HepG2 (cell line): ENCODE data around the gene NOL12. TPM values are rescaled to one million over a fixed set of nuclear protein-coding genes. Genes with fewer than 3 reads are reported as not detected.

Experiments
- IKZF4 ChIP-seq: sonication (generic); formaldehyde crosslinking; IDR thresholded peaks from 2 replicates; pipeline ENCODE4 v1.5.1; 2020; ENCODE audit warnings: borderline replicate concordance, mild to moderate bottlenecking, low read depth, missing genetic modification reagents; ENCODE audit errors: not compliant biosample characterization
- JUN ChIP-seq: sonication (generic); formaldehyde crosslinking; IDR thresholded peaks from 2 replicates; pipeline ENCODE4 v1.4.0; 2020; ENCODE audit warnings: mild to moderate bottlenecking, missing genetic modification reagents
- KLF16 ChIP-seq, 2 experiments: sonication (generic) in 1 of 2; formaldehyde crosslinking in 1 of 2; IDR thresholded peaks; 2 replicates each; pipeline versions ENCODE4 v1.6.1 to v1.8.0; 2016 to 2023; ENCODE audit warnings: missing genetic modification reagents in 2 of 2, missing compliant biosample characterization in 1 of 2
- ONECUT2 ChIP-seq: sonication (generic); formaldehyde crosslinking; IDR thresholded peaks from 2 replicates; pipeline ENCODE4 v1.4.0; 2020; ENCODE audit warnings: missing genetic modification reagents
- RARA ChIP-seq: IDR thresholded peaks from 2 replicates; pipeline ENCODE4 v1.6.1; 2016; ENCODE audit warnings: missing genetic modification reagents, missing compliant biosample characterization
- RFX3 ChIP-seq: IDR thresholded peaks from 2 replicates; pipeline ENCODE4 v1.6.1; 2016; ENCODE audit warnings: missing biosample characterization, missing genetic modification reagents
- SP140L ChIP-seq: sonication (generic); formaldehyde crosslinking; IDR thresholded peaks from 2 replicates; pipeline ENCODE4 v1.4.0; 2020; ENCODE audit warnings: missing genetic modification reagents, borderline replicate concordance
- WIZ ChIP-seq: sonication (generic); formaldehyde crosslinking; IDR thresholded peaks from 2 replicates; pipeline ENCODE4 v1.5.1; 2020; ENCODE audit warnings: mild to moderate bottlenecking, missing genetic modification reagents
- ZBTB38 ChIP-seq: sonication (generic); formaldehyde crosslinking; IDR thresholded peaks from 2 replicates; pipeline ENCODE4 v1.5.1; 2020; ENCODE audit warnings: mild to moderate bottlenecking, missing genetic modification reagents
- ZC3H13 ChIP-seq: sonication (generic); formaldehyde crosslinking; IDR thresholded peaks from 2 replicates; pipeline ENCODE4 v1.8.1; 2023; ENCODE audit warnings: mild to moderate bottlenecking, missing genetic modification reagents, moderate library complexity
- ZNF33A ChIP-seq: sonication (generic); formaldehyde crosslinking; IDR thresholded peaks from 2 replicates; pipeline ENCODE4 v1.5.1; 2020; ENCODE audit warnings: missing genetic modification reagents, mild to moderate bottlenecking, moderate library complexity, borderline replicate concordance
- ZNF382 ChIP-seq: sonication (generic); formaldehyde crosslinking; IDR thresholded peaks from 2 replicates; pipeline ENCODE4 v1.5.0; 2020; ENCODE audit warnings: missing genetic modification reagents, mild to moderate bottlenecking, borderline replicate concordance
- ZNF383 ChIP-seq: sonication (generic); formaldehyde crosslinking; IDR thresholded peaks from 2 replicates; pipeline ENCODE4 v1.4.0; 2020; ENCODE audit warnings: missing genetic modification reagents, mild to moderate bottlenecking, borderline replicate concordance
- ZNF619 ChIP-seq: sonication (generic); formaldehyde crosslinking; IDR thresholded peaks from 2 replicates; pipeline ENCODE4 v1.4.0; 2020; ENCODE audit warnings: mild to moderate bottlenecking, missing genetic modification reagents
- polyA plus RNA-seq, 8 experiments: library from polyadenylated mRNA; depleted of rRNA in 3 of 8; stranded (reverse) in 7 of 8; unstranded in 1 of 8; fragments of >200 nt; fragmentation: Illumina TruSeq in 4 of 8; extraction: Trizol in 4 of 8; gene quantifications; 2 replicates each; pipeline versions ENCODE4 v1.2.1 to v1.2.3, GENCODE V29; 2011 to 2016; ENCODE audit warnings: low read depth in 4 of 8, missing spikeins in 1 of 8, mixed read lengths in 1 of 8; ENCODE audit not compliant: insufficient read depth in 1 of 8
- total RNA-seq, 5 experiments: library from RNA; depleted of rRNA; stranded (reverse); fragments of >200 nt; fragmentation: Illumina TruSeq; extraction: Trizol; gene quantifications; 2 replicates each; pipeline ENCODE4 v1.2.3, GENCODE V29; 2016; ENCODE audit warnings: low read depth in 1 of 5
- TF ChIP-seq, protein P1 (sequence below): sonication (generic); formaldehyde crosslinking; IDR thresholded peaks from 2 replicates; pipeline ENCODE4 v1.8.1; 2023; ENCODE audit warnings: mild to moderate bottlenecking, missing genetic modification reagents, borderline replicate concordance
- TF ChIP-seq, protein P2 (sequence below): sonication (generic); formaldehyde crosslinking; IDR thresholded peaks from 2 replicates; pipeline ENCODE4 v1.4.0; 2020; ENCODE audit warnings: missing genetic modification reagents
- TF ChIP-seq, protein P3 (sequence below): sonication (generic); formaldehyde crosslinking; IDR thresholded peaks from 2 replicates; pipeline ENCODE4 v1.8.1; 2022; ENCODE audit warnings: low read depth, mild to moderate bottlenecking, missing genetic modification reagents
- TF ChIP-seq, protein P4 (sequence below), 2 experiments: IDR thresholded peaks; 2 replicates each; pipeline ENCODE4 v1.6.1; 2011 to 2012; ENCODE audit warnings: low read length in 2 of 2, borderline replicate concordance in 1 of 2, low read depth in 1 of 2, mild to moderate bottlenecking in 1 of 2, moderate library complexity in 1 of 2

Gene NOL12
- total and polyA plus RNA-seq, 2 of the 13 experiments (the other 11 are each of a cell fraction or from before 2014, with no cell fraction given): 14.3 to 31.4 TPM

DNA sequence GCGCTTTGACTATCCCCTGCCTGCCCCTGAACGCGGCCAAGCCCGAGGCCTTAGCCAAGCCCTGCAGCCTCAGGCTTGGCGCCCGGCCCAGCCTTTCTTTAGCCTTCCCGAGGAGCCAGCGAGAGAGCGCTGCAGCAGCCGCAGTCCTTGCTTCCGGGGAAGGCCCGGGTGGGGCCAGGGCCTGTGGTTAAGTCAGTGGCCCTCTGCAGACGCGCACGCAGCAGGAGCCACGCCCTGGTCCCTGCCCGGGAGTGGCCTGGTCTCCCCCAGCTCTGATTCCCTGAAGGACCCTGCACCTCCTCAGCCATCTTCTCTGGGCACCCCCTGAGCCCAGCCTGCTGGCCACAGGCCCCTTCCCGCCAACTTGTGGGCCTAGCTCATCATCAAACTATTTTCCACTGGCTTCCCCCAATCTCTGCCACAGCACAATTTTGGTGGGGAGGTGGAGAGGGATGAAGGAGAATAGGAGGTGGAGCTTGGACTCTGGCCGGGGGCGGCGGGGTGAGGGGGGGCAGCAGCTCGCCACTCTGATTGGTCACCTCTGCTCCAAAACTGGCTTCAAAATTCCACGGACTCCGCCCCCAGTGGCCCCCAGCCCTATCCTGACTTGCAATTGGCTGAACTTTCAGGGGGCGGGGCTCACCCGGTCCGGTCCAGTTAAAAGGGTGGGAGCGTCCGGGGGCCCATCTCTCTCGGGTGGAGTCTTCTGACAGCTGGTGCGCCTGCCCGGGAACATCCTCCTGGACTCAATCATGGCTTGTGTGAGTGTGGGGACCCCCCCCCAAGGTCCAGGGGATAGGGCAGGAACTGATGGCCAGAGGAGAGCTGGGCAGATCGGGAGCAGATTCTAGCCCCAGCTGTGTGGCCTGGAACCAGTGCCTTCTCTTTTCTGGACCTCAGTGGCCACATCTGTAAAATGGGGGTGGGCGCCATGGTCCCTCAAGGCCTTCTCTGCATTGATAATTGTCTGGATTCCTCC lies 10.9 kb upstream of the NOL12 start, which contains the start of gene LGALS1 (continued):
- no peak for TF ChIP-seq RARA
- TF ChIP-seq ZNF619: no peak
- no peak for TF ChIP-seq ZNF382 (CRISPR knock-in tag)
- TF ChIP-seq WIZ (CRISPR knock-in tag): no peak
- TF ChIP-seq, protein P1, sequence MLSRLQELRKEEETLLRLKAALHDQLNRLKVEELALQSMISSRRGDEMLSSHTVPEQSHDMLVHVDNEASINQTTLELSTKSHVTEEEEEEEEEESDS: no peak
- no peak for TF ChIP-seq RFX3 (CRISPR knock-in tag)
- no peak for TF ChIP-seq IKZF4 (CRISPR knock-in tag)
- TF ChIP-seq KLF16 (CRISPR knock-in tag; IDR thresholded peaks at IDR 0.05): no peak
- TF ChIP-seq ONECUT2: no peak
- no peak for TF ChIP-seq ZC3H13 (CRISPR knock-in tag)
- peak; percentile 15; the same call in 1 of the 2 replicates for TF ChIP-seq ZBTB38
- TF ChIP-seq ZNF383: no peak
- TF ChIP-seq SP140L (CRISPR knock-in tag): no peak
- TF ChIP-seq, protein P2, sequence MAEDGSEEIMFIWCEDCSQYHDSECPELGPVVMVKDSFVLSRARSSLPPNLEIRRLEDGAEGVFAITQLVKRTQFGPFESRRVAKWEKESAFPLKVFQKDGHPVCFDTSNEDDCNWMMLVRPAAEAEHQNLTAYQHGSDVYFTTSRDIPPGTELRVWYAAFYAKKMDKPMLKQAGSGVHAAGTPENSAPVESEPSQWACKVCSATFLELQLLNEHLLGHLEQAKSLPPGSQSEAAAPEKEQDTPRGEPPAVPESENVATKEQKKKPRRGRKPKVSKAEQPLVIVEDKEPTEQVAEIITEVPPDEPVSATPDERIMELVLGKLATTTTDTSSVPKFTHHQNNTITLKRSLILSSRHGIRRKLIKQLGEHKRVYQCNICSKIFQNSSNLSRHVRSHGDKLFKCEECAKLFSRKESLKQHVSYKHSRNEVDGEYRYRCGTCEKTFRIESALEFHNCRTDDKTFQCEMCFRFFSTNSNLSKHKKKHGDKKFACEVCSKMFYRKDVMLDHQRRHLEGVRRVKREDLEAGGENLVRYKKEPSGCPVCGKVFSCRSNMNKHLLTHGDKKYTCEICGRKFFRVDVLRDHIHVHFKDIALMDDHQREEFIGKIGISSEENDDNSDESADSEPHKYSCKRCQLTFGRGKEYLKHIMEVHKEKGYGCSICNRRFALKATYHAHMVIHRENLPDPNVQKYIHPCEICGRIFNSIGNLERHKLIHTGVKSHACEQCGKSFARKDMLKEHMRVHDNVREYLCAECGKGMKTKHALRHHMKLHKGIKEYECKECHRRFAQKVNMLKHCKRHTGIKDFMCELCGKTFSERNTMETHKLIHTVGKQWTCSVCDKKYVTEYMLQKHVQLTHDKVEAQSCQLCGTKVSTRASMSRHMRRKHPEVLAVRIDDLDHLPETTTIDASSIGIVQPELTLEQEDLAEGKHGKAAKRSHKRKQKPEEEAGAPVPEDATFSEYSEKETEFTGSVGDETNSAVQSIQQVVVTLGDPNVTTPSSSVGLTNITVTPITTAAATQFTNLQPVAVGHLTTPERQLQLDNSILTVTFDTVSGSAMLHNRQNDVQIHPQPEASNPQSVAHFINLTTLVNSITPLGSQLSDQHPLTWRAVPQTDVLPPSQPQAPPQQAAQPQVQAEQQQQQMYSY (CRISPR knock-in tag): no peak
- TF ChIP-seq, protein P3, sequence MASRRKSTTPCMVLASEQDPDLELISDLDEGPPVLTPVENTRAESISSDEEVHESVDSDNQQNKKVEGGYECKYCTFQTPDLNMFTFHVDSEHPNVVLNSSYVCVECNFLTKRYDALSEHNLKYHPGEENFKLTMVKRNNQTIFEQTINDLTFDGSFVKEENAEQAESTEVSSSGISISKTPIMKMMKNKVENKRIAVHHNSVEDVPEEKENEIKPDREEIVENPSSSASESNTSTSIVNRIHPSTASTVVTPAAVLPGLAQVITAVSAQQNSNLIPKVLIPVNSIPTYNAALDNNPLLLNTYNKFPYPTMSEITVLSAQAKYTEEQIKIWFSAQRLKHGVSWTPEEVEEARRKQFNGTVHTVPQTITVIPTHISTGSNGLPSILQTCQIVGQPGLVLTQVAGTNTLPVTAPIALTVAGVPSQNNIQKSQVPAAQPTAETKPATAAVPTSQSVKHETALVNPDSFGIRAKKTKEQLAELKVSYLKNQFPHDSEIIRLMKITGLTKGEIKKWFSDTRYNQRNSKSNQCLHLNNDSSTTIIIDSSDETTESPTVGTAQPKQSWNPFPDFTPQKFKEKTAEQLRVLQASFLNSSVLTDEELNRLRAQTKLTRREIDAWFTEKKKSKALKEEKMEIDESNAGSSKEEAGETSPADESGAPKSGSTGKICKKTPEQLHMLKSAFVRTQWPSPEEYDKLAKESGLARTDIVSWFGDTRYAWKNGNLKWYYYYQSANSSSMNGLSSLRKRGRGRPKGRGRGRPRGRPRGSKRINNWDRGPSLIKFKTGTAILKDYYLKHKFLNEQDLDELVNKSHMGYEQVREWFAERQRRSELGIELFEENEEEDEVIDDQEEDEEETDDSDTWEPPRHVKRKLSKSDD (CRISPR knock-in tag): no peak
- TF ChIP-seq, protein P4, sequence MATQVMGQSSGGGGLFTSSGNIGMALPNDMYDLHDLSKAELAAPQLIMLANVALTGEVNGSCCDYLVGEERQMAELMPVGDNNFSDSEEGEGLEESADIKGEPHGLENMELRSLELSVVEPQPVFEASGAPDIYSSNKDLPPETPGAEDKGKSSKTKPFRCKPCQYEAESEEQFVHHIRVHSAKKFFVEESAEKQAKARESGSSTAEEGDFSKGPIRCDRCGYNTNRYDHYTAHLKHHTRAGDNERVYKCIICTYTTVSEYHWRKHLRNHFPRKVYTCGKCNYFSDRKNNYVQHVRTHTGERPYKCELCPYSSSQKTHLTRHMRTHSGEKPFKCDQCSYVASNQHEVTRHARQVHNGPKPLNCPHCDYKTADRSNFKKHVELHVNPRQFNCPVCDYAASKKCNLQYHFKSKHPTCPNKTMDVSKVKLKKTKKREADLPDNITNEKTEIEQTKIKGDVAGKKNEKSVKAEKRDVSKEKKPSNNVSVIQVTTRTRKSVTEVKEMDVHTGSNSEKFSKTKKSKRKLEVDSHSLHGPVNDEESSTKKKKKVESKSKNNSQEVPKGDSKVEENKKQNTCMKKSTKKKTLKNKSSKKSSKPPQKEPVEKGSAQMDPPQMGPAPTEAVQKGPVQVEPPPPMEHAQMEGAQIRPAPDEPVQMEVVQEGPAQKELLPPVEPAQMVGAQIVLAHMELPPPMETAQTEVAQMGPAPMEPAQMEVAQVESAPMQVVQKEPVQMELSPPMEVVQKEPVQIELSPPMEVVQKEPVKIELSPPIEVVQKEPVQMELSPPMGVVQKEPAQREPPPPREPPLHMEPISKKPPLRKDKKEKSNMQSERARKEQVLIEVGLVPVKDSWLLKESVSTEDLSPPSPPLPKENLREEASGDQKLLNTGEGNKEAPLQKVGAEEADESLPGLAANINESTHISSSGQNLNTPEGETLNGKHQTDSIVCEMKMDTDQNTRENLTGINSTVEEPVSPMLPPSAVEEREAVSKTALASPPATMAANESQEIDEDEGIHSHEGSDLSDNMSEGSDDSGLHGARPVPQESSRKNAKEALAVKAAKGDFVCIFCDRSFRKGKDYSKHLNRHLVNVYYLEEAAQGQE (IDR thresholded peaks at IDR 0.05; ENCODE audit: borderline replicate concordance in 1 of 2, low read depth in 1 of 2, low read length in 2 of 2): no peak
- 0 out of 2 replicates have a peak, but pooled peaks have one; percentile 56 for TF ChIP-seq JUN
- no peak for TF ChIP-seq ZNF33A
